ENCODE data around the gene GATC. TPM values are rescaled to one million over a fixed set of nuclear protein-coding genes. Genes with fewer than 3 reads are reported as not detected.

Gene GATC
- total and polyA plus RNA-seq, 2 experiments from 2014 or later = 18.5 to 20.1 TPM

- no peaks in the 10 kb centered on the region for H3K27me3 ChIP-seq (ENCODE audit: insufficient read depth)
Measured at GRCh38 chr12:120412421-120412820, 33.8 kb upstream of the GATC start.

More at GRCh38 chr12:120412421-120412820, 33.8 kb upstream of the GATC start:
- Histone ChIP-seq H3K4me3 (no peak overlapping the region), H3K36me3 (ENCODE audit: insufficient read depth) (no peaks in the 10 kb centered on the region), H3K27ac (ENCODE audit: low read depth) (no peak overlapping the region), H2AFZ (no peak overlapping the region), H3F3A (replicated peaks; ENCODE audit: low read depth) (no peaks in the 10 kb centered on the region; the same call in 1 of the 2 replicates), H4K20me1 (replicated peaks; ENCODE audit: insufficient read depth) (no peaks in the 10 kb centered on the region), H3K4me2 (no peak overlapping the region), H3K4me1 (ENCODE audit: insufficient read depth) (peaks cover 14% of the 10 kb centered on the region), H3K9me2 (ENCODE audit: insufficient read depth) (no peaks in the 10 kb centered on the region), H3K79me2 (replicated peaks; ENCODE audit: insufficient read depth) (no peaks in the 10 kb centered on the region)
- Mint-ChIP-seq H3K27me3 (ENCODE audit: insufficient read depth, low read depth, poor library complexity) (peaks cover 9% of the 10 kb centered on the region), H3K4me1 (peaks cover 18% of the 10 kb centered on the region), H3K36me3 (ENCODE audit: low read depth) (no peaks in the 10 kb centered on the region), H3K4me3 (no peak overlapping the region), H3K9me3 (no peaks in the 10 kb centered on the region; the same call in 2 of the 3 replicates), H3K27ac (no peak overlapping the region)
- no peak for ATAC-seq
- TF ChIP-seq CREB1 (CRISPR knock-in tag; IDR thresholded peaks at IDR 0.05; ENCODE audit: low read depth) (no peak), CTCF (conservative IDR thresholded peaks at IDR 0.05; ENCODE audit: low read depth in 2 of 2) (no peak), EZH2phosphoT487 (IDR thresholded peaks at IDR 0.05; ENCODE audit: unreplicated experiment) (no peak), REST (IDR thresholded peaks at IDR 0.05; ENCODE audit: unreplicated experiment) (no peak), EZH2 (IDR thresholded peaks at IDR 0.05; ENCODE audit: low read depth, unreplicated experiment) (no peak), ETS1 (IDR thresholded peaks at IDR 0.05) (no peak), POLR2AphosphoS5 (IDR thresholded peaks at IDR 0.05; ENCODE audit: low read depth) (no peak), JUNB (IDR thresholded peaks at IDR 0.05; ENCODE audit: unreplicated experiment) (no peak), NANOG (IDR thresholded peaks at IDR 0.05; ENCODE audit: borderline replicate concordance) (no peak), ZNF114 (CRISPR knock-in tag; IDR thresholded peaks at IDR 0.05) (no peak), ZNF331 (CRISPR knock-in tag; IDR thresholded peaks at IDR 0.05; ENCODE audit: low read depth) (no peak), ZNF462 (CRISPR knock-in tag; IDR thresholded peaks at IDR 0.05) (no peak), STAT1 (IDR thresholded peaks at IDR 0.05; ENCODE audit: unreplicated experiment) (no peak)
- DNase-seq (ENCODE audit: low spot score) = no peak
